Stimulated activated CD4-positive, alpha-beta T cell treated with anti-CD3 and anti-CD28 coated beads, Interleukin-4, amount 100 ng/mL, for 4 hours (primary cell): ENCODE measurements around the gene TCF4.

ENCODE experiments used
- DNase-seq, 2 experiments: peaks; one replicate each; pipeline ENCODE4 v3.0.0-alpha.2; 2020

TCF4 gene

DNA sequence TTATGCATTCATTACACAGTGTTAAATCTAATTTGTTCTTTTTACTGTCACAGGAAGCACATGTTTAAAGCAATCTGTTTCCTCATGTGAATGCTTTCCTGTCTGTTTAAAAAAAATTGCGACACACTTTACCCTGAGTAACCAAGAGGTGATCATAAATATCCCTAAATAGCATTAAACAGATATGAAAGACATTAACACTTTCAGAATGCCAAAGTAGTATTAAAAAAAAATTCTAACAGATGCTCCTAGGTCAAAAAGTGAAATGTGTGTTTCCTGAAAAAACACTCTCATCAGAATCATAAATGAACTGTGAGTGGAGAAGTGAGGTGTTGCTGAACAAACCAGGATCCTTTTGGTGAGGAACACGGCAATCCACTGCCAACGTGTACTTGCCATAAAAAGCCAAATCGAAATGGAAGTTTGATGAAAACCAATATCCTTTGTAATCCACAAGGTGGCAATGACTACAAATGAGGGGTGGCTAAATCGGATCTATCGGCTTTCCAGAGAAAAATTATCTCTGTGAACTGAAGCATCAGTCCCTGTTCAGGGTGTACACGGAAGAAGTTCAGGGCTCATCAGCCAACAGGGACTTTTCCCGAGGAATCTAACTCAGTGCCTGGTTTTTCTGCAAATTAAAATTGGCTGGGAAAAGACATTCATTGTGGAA is 248.9 kb downstream of the TCF4 start:
- DNase-seq: no peak

DNA sequence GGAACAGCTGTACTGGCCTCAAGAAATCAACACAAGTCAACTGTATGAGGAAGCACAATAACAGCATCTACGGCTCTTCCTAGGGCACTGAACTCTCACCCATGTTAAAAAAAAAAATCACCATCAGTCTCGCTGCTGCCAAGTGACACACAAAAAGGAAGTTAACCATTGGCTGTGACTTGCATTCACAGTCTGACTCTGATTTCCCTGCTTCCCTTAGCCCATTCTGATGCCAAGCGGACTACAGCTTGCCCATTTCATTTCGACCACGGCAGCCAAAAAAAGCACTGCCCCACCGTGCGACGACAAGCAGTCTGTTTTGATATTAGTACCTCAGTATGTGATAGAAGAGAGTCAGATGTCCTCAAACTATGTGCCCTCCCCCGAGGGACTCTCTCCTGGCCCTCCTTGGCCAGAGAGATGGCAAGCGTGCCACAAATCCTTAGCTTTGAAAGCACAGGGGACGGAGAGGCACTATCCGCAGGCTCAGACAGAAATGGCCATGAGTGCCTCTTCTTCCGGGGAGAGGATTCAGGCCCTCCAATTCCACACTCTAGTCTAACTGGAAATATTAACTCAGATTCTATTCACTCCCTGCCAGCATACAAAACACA is 250.0 kb downstream of the TCF4 start:
- DNase-seq: no peak

DNA sequence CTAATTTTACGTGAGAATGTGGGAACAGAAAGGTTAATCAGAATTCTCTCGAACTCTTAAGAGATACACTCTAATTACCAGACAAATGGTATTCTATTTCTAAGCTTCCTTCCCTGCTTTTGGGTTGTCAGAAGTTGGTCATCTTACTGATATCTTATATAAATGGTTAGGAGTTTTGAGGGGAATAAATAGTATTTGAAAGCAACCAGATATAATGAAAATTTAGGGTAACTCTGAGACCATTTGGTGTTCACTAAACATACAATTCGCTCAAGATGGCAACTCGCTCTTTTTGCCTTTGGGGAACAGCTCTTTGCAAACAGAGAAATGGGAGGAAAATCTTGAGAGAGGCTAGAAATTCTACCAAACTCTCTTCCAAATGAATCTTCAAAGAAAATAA is 250.9 kb downstream of the TCF4 start:
- no peak for DNase-seq

DNA sequence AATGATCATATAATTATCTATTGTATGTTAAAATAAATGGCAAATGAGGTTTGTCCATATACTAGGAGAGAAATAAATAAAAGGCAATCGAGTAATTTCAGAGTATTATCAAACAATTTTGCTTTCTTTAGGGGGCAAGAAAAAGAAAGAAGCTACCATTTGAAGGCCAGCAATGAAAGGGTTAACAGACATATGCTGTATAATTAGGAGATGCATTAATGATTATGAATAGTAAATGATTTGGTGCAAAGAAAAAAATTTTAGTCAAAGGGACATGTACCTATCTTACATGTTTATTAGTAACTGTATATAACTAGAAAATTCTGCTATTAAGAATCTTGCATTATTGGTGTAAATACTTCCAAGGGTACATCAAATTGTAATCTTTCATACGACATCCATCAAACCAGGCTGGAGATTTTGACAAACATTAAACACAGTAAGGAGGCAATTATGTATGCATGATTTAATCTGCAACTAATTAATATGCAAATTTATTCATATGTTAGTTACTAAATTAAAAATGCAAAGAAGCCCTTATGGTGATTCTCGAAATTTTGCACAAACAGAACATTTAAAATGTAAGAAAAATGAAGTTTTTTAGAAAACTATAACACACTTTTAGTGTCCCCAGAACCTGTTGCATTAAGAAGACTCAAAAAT is 251.4 kb downstream of the TCF4 start:
- DNase-seq: no peak

DNA sequence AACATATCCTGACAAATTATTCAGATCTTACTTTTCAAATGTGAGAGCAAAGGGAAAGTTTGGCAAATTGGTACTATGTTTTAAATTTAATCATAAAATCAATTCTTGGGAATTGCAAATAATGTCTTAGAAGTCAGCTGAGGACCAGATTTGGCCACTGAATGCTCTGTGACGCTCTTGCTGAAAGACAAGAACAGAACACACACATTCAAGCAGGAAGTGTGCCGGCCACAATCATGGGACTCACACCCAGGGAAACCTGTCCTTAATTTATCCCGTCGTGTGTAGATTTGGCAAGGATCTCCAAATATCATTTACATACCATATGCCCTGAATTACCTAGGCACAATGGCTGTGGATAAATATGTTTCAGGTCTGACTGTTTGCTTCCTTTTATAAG is 253.1 kb downstream of the TCF4 start:
- no peak for DNase-seq

DNA sequence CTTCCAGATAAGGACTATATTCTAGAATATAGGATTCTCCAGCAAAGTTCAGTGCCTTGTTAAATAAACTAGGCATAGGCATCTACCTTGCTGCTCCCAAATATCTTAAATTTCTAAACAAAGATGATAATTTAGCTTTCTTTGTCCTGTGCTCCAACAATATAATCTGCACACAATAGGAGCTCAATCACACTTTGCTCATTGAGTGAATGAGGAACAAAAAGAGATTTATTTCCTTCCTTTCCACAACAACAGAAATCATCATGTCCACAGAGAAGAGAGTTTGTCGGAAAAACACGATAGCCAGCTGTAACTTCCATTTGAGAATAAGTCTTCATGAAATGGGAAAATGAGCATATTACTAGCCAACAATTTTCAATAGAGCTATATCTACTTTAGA is 256.7 kb downstream of the TCF4 start:
- DNase-seq: no peak

DNA sequence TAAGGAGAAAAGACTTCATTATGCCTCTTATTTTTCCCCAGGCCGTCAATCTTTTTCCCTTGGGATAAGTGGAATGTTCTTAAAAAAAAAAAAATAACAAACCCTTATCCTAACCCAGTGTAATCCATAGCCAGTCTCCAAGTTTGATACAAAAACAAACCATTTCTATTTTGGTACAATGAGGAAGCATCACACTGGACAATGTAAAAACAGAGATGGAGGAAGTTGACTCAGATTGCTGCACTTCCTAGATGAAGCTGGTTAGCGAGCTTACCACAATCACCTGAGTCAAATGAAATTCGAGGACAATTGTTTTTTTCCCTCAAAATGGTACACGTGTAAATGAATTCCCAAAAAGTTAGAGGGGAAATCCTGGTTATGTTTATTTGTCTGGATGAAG is 259.7 kb downstream of the TCF4 start:
- DNase-seq: no peak

DNA sequence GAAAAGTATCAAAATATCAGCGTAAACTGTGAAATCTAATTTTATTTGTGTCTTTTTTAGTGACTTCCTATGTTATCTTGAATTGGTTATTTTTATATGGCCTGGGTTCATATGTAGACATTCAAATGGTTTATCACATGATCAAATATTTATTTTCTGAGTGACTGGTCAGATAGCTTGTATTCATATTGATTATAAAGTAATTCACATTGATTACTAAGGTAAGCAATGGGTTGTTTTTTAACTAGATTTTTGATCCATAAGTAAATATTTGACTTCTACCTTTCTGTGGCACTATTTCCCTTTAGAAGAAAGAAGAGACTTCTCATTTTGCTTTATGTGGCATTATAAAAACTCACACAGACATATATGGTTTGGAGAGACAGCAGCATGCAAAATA is 260.5 kb downstream of the TCF4 start:
- DNase-seq: no peak

DNA sequence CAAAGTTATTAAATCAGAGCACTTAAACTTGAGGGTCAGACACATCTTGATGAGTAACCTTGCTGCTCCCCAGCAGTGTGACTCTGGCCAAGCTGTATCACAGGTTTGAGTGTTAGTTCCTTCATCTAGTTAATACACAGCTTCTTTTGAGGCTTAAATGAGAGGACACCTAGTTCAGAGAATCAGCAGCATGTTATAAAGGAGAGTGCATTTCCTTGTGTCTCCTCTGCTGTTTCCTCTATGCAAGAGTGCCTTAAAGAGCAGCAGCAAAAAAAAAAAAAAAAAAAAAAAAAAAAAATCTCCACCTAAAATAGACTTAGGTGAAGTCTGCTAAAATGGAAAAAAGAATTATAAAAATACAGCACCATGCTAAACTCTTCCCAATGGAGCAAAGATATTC is 261.9 kb downstream of the TCF4 start:
- no peak for DNase-seq

DNA sequence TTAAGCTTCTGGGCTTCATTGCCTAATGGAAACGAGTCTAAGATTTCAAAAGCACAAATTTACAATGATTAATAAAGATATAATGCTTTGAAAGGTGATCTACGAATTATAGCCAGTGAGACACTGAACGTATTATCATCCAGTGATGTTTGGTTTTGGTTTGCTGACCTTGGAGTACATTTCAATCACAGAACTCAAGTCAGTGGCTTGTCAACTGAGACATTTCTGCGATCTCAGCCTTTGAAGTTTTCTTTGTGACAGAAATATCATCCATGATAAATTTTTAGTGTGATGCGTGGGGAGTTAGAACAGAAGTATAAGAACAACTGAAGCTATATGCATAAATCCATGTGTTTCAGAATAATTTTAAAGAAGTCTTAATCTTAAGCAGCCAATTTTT is 263.8 kb downstream of the TCF4 start:
- no peak for DNase-seq

DNA sequence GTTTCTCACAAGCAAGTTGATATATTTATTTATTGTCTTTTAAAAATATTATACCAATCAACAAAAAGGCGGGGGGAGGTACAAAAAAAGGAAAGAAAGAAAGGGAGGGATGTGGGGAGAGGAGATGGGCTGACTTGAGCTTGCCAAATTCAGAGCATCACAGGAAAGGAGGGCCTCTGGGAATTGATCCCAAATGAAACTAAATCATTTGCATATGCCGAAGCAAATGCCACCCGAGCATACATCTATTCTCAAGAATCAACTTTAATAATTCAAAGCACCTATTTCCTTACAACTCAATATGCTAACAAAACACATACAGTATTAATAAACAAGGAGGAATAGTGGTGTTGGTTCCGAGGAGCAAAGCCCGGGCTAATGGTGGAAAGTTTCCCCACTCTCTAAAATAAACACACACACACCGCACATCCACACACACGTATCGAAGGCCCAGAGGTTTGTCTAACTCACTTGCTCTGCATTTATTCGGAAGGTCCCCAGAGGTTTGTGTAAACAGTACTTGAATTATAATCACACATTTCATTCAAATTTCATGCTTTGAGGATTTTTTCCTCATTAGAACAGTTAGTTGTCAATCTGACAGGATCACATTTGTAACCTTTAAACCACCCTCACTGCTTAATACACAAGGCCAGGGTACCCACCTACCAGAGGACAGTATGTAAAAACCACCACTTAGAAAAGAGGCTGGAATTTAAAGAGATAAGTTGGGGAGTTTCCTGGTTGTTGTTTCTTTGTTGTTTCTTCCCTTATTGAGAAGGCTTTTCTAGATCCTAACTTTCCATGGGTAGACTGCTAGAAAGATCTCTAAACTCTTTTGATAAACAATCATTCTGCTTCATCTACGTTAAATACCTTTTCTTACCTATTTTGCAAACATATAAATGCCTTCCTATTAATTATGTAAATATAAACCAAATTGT is 264.7 kb downstream of the TCF4 start:
- DNase-seq: no peak

DNA sequence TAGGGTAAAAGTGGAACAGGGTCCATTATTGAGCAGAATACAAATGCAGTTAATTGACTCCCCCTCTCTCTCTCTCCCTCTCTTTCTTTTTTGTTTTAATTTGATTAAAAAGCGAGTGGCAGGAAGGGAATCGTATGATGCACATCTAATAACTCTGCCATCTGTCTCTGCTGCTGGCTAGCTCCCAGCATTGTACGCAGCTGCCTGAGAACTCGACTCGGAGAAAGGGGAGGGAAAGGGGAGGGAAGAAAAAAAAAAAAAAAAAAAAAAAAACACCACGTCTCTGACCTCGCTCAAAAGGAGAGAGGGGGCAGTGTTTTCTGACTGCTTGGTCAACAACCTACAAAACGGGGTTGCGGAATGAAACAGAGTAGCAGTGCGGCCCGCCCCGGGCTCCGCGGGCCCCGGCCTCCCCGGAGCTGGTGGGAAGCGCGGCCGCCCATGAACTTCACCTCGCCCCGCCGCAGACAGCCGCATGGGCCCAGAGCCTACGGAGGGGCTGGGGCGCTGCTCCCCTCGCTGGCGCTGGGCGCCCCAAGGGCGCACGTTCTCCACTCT is 265.7 kb downstream of the TCF4 start:
- DNase-seq: peak in 1 of 2 experiments; percentile 2

DNA sequence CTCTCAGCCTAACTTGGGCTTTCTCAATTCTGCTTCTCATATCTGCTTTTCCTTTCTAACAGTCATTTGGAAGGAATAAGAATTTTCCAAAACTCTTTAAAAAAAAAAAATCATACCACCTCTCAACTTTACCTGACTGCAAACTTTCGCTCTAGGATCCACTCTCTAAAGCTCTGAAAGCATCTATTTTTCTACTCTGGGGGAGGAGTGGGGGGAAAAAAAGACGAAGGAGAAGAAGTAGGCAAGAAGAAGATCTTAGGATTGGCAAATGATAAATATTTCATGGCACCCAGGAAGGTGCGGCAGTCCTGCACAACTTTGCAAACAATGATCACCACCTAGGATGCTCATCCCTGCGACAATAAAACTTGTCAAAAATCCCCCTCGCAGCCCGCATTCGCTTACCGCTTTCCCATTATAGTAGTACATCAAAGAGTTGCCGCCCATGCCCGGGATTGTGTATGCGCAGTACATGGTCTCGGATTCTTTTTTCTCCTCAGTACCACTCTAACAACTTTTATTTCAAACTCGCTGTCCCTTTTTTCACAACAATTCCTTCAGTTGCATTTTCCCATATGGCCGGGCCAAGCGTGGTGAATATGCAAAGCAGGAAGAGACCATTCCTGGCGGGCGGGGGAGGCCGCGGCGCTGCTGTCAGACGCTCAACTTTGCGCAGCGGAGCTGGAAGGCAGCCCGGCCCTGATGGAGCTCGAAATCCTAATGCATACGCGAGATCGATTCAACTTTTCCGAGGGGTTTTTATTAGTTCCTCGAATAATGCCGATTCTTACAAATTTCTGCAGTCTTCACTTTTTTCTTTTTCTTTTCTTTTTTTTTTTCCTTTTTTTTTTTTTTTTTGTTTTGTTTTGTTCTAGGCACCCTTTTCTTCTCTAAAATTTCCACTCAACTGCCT is 266.5 kb downstream of the TCF4 start:
- peak; percentile 13 to 14 for DNase-seq

DNA sequence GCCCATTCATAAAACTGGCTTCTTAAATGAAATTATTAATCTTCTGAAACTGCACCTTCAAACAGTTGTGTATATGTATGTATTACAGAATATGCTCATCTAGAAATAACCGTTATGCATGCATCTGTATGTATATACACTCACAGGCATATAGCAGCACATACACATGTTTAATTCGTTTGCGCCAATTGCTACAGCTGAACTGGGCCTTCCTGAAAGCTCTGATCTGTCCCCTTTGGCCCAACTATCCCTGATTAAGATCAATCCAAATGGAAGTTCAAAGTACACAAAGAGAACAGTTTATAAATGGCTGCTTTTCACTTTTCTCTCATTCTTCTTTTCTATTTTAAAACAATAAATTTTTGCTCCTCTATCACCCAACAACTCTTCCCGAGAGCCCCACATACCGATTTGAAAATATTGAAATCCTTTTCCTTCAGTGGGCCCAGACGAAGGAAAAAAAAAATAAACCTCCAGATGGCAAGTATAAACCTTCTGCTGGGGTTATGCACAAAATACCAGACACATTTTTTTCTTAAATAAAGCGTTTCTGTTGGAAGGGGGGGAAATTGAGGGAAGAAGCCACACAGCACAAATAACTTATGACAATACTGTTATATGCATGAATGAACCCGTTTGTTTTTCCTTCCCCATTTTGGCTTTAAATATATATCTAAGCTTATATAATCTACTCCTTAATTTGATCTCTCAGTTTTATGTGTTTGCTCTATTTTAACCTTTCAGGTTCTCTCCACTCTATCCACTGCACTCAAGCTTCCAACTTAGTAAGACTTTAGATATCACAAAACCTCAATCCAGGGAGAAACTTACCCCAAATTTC is 267.3 kb downstream of the TCF4 start:
- no peak for DNase-seq

DNA sequence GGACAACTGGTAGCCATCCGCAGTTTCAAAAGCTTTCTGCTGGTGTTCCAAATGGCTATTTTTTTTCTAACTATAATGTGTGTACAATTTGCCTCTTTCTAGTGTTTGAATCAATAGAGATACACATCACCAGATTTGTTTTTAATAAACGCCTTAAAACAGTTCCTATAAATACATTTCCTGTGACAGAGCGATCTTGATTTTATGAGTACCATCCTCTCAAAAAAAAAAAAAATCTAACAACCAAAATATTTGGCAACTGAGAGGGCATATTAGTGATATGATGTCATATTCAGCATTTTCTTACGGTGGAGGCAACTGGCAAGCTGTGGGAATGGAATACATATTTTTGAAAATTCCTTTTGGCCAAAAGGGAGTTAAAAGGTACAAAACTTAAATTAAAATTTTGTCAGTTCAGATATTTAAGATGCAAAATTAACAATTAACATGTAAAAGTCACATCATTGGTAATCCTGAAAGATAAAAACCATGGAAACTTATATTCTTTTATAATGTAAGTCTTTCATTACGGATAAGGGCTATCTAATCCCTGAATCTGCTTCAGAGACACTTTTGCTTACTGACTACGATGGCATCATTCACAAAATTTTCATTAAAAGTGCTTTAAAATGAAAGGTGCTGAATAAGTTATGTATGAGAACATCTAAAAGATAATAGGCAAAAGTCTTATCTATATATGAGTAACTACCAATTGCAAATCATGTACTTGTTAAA is 268.4 kb downstream of the TCF4 start:
- DNase-seq: no peak

DNA sequence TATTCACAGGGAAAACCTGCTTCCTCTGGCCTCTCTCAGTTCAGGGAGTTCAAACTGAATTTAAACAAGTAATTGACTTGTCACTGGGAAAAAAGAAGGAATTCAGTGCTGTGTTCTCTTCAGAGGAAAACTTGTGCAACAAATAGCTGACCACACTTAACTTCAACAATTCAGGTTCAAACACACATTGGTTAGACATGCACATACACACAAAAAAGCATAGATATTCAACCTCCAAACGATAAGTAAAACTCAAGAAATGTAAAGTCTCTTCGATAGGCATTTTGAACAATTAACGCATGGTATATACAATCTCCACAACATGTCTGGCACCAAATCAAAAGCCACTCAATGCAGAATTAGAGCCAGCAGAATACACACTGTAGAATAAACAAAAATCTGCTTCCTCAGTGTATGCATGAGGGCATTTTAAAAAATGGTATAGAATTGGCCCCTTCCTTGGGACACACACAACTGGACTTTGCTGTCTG is 269.0 kb downstream of the TCF4 start:
- DNase-seq: no peak

DNA sequence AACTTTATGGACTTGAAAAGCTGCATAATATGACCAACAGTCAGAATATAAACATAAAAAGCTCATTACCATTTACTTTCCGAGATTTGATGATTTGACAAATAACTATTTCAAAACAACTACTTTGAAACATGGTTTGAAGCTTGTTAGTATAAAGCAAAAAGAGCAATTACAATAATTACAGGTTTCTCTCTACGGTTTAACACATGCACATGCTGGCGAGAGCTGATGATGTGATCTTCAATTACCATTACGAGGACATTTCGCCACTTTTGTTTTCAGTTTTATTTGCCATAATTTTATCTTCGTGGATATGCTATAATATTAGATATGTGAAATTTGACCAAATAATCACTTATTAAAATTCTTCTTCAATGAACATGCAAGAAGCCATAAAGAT is 270.1 kb downstream of the TCF4 start:
- DNase-seq: no peak

DNA sequence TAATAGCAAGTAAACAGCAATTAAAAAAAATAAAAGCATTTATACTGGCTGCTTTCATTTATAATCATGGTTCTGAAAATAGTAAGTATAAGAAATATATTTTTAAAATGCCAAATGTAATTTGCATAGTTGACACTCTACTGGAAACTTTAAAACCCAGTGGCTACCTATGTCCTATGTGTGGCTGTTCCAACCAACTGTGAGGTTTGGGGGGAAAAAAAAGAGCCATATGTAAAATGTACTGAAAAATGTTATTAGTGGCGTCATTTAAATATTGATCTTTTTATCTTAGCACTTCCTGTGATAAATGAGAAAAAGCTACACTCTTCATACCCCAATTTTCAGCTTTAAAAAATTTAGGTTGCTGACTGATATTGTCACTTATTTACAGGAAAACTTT is 270.7 kb downstream of the TCF4 start:
- no peak for DNase-seq

DNA sequence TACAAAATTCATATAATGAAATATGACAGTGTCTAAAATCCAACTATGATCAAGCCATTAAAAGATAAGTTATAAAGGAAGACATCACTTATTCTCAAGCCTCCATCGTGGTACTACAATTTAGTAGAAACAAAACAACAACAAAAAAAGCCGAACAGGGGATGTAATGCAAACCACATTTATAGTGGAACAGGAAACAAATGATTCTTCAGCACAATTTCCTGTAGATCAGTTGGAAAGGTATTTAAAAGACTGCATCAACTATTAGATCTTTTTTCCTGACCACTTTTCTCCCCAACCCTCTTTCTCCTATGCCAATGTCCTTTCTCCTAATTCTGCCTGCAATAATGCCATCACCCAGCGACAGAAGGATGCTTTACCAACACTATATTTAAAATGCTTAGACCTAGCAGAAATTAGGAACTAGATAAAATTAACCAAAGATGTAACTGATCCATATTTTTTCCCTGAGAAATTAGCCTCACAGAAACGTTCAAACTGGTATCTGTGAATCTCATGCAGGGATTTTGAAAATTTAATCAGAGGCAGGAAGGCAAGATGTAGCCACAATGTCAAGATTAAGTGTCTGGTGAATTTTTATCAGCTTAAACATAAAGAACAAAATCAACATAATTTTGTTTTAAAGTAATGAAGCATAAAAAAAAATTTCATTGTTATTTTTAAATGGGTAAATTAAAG is 271.4 kb downstream of the TCF4 start:
- DNase-seq: no peak
